ENCODE measurements around the gene CEP170B.
"Not testable (repeated sequence)": the region's sequence is repeated elsewhere in the genome, so short reads cannot be mapped to it uniquely, and the experiment has no call there.

DNA sequence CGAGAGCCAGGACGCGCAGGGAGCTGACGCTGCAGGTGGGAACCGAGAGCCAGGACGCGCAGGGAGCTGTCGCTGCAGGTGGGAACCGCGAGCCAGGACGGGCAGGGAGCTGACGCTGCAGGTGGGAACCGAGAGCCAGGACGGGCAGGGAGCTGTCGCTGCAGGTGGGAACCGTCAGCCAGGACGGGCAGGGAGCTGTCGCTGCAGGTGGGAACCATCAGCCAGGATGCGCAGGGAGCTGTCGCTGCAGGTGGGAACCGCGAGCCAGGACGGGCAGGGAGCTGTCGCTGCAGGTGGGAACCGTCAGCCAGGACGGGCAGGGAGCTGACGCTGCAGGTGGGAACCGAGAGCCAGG, 40.5 kb downstream of the CEP170B start:
- TF ChIP-seq POLR2A (IDR thresholded peaks at IDR 0.05; ENCODE audit: low read length), result not testable (repeated sequence)
- TF ChIP-seq, protein P1, sequence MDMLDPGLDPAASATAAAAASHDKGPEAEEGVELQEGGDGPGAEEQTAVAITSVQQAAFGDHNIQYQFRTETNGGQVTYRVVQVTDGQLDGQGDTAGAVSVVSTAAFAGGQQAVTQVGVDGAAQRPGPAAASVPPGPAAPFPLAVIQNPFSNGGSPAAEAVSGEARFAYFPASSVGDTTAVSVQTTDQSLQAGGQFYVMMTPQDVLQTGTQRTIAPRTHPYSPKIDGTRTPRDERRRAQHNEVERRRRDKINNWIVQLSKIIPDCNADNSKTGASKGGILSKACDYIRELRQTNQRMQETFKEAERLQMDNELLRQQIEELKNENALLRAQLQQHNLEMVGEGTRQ (IDR thresholded peaks at IDR 0.05), result not testable (repeated sequence)
